ENCODE data around the gene HES1.

DNA sequence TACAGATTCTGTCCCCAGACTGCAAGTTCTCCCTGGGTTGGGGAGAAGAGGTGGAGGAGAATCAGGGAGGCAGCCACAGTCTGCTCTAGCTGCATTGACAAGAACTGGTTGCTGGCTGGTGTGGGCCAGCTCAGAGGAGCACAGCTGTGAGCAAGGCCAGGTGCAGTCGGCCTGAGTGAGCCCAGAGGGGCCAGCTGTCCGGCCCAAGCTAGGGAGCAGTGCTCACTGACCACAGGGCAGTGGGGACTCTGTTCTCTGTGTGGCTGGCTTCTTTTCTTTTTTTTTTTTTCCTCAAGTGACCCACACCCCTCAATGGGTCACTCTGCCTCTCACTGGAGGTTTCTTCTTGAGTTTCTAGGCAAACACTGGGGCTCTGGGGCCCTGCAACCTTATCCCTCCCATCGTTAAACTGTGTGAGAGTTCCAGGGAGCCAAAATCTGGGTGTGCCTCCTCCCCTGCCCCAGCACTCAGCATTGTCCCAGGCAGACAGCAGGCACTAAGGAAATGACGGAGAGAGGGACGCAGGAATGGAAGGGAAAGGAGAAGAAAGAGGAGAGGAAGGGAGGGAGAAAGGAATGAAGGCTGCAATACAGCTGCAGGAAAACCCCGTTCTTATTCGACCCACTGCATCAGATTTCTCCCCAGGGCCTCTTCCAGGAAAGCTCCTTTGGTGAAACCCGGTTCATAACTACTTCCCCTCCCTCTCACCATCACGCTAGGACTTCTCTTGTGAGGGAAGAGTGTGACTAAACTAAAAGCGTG is 37.7 kb upstream of the HES1 start:
- TF ChIP-seq EZH2 (IDR thresholded peaks at IDR 0.05) (no peak), POLR2AphosphoS5 (IDR thresholded peaks at IDR 0.05; ENCODE audit: borderline replicate concordance, low read depth, low read length) (no peak), FOXP2 (optimal IDR thresholded peaks at IDR 0.05; ENCODE audit: control extremely low read depth, extremely low read length, insufficient read depth) (no peak)

Data from SK-N-MC (cell line).